Measurements from ENCODE around the gene PTPRCAP.

Gene PTPRCAP

DNA sequence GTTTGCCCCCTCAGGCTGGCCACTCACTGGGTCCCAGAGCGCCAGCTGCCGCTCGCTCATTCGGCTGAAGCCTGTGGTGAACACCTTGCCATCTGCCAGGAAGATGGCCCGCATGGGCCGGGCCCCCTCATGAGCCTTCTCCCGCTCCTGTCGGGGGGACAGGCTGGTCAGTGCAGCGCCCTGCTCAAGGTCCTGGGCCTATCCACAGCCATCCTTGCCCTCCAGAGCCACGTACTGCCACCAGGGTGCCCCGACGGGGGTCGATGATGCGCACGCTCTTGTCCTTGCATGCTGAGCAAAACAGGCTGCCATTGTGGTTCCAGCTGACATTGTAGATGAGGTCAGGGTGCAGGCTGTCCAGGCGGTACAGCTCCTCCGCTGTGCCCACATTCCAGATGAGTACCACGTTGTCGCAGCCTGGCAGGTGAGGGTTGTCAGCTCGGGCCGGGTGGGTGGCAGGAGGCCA is 3.6 kb upstream of the PTPRCAP start:
- DNase-seq (ENCODE audit: low read depth in 3 of 3) = no peak

DNA sequence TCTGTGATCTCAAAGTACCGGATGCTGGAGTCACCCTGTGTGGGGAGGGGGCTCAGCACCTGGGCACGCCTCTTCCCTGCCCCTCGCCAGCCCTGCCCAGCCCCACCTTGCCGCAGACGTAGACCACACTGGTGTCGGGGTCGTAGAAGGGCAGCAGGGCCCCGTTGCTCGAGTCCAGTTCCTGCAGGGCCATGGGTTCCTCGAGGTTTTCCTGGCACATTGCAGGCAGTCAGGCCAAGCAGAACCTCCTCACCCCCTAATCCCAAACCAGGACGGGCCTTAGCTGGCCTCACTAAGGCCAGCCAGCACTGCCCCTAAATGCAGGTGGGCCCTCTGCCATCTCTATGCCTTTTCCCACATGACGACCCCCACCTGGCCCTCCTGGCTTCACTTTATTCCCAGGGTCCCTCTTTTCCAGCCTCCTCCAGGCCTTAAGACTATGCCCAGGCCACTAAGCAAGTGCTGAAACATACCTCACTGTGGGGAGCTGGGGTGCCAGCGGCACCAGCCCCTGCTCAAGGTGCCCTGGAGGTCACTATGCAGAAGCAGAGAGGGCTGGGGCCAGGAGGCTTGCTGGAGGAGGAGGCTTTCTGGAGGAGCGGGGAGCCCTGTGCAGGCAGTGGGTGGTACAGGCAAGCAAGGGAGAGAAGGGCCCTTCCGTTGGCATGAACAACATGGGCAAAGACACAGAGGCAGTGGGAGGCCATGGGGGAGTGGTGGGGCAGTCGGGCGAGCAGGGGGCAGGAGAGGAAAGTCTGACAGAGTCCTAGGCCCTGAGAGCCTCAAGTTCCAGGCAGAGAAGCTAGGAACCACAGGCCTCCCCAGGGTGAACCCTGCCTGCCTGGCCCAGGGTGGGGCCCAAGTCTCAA is 3.0 kb upstream of the PTPRCAP start:
- no peak for DNase-seq (ENCODE audit: low read depth in 3 of 3)

GRCh38 chr11:67439321-67440228 is 2.1 kb upstream of the PTPRCAP start:
- no peak for DNase-seq (ENCODE audit: low read depth in 3 of 3)

DNA sequence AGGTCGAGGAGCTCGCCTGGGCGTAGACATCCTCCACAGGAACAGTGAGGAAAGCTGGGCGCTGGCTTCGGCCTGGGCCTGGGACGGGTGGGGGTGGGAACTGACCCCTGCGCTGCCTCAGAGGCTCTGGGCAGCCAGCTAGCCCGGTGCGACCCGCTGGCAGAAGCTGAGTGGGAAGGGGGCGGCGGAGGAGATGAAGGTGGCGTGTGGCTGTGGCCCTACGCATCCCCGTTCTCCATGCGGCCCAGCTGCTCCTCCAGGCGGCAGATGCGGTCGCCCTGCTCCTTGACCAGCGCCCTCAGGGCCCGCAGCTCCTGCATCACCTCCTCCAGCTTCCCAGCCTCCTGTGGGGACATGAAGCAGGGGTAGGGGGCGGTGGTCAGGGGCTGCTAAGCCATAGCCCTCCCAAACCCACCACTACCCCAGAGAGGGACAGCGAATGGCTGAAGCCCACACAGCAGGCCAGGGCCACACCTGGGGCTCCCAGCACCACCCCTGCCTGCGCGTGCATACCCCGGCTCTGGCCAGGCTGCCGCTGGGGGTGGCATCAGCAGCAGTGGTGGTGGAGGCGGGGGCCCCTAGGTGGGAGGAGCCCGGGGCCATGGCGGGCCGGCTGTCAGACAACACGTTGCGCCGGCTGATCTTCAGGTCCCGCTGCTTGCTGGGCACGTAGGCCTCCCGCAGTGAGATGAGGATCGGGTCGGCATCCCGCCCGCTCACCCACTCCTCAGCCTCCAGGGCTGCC is 848 bp upstream of the PTPRCAP start:
- peak; percentile 54 to 65 (median 56) for DNase-seq (ENCODE audit: low read depth in 3 of 3)

DNA sequence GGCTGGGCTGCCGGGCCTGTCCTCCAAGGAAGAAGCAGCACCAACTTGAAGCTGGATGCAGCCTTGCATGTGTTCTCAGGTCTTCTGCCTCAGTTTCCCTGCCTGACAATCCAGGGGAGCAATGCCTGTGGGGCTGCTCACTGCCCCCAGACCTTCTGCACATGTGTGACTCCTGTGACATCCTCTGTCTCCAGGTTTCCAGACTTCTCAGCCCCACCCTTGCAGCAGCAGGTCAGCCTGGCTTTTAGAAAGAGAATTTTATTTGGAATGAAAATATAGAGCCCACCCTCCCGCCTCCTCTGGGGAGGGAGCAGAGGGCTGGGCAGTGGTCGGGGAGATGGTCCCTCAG is 301 bp upstream of the PTPRCAP start:
- DNase-seq (ENCODE audit: low read depth in 3 of 3) = no peak

GRCh38 chr11:67436459-67437081 is 912 bp downstream of the PTPRCAP start:
- DNase-seq (ENCODE audit: low read depth in 3 of 3) = peak in 2 of 3 experiments; percentile 46 to 57

- no peak for DNase-seq (ENCODE audit: low read depth in 3 of 3)
Measured at GRCh38 chr11:67435727-67436458, 1.6 kb downstream of the PTPRCAP start.

DNA sequence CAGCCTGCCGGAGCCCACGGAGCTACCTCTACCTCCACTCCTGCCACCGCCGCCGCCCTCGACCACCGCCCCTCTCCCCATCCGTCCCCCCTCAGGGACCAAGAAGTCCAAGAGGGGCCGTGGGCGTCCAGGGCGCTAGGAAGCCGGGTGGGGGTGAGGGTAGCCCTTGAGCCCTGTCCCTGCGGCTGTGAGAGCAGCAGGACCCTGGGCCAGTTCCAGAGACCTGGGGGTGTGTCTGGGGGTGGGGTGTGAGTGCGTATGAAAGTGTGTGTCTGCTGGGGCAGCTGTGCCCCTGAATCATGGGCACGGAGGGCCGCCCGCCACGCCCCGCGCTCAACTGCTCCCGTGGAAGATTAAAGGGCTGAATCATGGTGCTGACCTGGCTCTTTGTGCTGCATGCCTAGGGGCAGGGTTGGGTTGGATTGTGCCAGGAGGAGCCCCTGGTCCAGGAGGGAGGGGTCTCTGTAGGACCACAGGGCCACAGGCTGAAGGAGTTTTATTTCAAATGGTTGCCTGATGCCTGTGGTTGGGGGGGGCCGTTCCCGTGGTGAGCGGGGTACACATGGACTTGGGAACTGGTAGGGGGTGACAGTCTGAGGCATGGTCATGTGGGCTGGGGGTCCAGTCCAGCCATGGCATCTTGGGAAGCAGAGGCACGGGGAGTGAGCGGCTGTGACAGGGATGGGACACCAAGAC is 2.3 kb downstream of the PTPRCAP start:
- DNase-seq (ENCODE audit: low read depth in 3 of 3) = no peak

- DNase-seq (ENCODE audit: low read depth in 3 of 3) = no peak
Measured at GRCh38 chr11:67434395-67434881, 3.0 kb downstream of the PTPRCAP start.

DNA sequence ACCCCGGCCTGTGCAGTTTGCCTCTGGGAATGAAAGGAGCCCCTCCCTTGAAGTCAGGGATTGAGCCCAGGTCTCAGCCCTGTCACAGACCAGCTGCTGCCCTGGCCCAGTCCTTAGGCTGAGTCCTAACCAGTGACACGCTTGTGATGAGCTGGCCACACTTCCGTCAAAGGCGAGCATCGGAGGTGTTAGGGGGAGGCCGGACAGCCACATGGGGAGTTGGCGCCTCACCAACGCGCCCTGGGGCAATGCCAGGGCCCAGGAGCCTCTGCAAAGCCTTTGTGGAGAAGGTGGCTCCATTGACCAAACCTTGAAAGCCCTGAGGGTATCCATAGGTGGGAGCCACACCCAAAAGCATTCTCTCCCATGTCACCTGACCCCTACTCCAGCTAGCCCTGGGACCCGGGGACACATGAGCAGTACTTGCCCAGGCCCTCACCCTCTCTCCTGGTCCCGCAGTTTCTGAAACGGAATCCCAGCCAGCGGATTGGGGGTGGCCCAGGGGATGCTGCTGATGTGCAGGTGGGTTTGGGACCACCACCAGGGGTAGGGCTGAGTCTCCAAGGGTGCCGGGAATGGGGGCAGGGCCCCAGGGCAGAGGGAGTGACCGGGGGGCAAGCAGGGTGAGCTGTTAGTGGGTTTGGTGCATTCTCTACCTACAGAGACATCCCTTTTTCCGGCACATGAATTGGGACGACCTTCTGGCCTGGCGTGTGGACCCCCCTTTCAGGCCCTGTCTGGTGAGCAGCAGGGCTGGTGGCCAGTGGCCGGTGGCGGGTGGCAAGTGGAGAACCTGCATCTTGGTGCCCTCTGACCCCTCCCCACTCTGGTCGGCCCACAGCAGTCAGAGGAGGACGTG is 3.7 kb downstream of the PTPRCAP start:
- no peak for DNase-seq (ENCODE audit: low read depth in 3 of 3)

GRCh38 chr11:67432655-67433349 is 4.7 kb downstream of the PTPRCAP start:
- no peak for DNase-seq (ENCODE audit: low read depth in 3 of 3)

DNA sequence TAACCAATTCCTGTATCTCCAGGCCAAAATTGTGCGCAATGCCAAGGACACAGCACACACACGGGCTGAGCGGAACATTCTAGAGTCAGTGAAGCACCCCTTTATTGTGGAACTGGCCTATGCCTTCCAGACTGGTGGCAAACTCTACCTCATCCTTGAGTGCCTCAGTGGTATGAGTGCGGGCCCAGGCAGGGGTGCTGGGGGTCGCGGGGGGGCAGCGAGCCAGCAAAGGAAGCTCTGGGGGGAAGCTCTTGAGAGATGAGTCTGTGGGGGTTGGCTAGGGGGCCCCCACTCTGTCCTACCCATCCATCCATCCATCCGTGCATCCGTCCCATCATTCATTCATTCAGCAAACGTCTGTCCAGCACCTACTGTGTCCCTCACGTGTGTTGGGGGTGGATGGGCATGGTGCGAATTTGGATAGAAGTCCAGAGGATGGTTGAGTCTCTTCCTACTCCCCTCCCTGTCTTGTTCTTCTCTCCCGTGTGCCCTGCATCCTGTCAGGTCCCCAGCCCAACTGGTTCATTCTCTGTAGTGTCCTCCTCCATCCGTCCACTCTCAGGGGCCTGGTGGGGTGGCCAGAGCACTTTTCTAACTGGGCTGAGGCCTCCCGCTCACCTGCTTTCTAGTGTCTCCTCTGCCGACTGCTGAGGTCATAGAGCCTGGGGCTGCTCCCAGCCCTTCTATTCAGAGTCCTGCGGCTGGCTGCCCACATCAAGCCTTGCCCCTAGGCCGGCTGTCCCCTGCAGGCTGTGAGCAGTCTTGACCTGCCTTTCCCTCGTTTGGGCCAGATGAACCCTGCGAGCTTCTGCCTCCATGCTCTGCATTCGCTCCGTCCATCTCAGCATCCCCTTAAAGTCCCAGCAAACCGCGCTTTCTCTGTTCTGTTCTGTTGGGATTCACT is 5.9 kb downstream of the PTPRCAP start:
- no peak for DNase-seq (ENCODE audit: low read depth in 3 of 3)

- no peak for DNase-seq (ENCODE audit: low read depth in 3 of 3)
Measured at GRCh38 chr11:67429722-67430121, 7.8 kb downstream of the PTPRCAP start.

- DNase-seq (ENCODE audit: low read depth in 3 of 3) = no peak
Measured at GRCh38 chr11:67429038-67429668, 8.3 kb downstream of the PTPRCAP start.

DNA sequence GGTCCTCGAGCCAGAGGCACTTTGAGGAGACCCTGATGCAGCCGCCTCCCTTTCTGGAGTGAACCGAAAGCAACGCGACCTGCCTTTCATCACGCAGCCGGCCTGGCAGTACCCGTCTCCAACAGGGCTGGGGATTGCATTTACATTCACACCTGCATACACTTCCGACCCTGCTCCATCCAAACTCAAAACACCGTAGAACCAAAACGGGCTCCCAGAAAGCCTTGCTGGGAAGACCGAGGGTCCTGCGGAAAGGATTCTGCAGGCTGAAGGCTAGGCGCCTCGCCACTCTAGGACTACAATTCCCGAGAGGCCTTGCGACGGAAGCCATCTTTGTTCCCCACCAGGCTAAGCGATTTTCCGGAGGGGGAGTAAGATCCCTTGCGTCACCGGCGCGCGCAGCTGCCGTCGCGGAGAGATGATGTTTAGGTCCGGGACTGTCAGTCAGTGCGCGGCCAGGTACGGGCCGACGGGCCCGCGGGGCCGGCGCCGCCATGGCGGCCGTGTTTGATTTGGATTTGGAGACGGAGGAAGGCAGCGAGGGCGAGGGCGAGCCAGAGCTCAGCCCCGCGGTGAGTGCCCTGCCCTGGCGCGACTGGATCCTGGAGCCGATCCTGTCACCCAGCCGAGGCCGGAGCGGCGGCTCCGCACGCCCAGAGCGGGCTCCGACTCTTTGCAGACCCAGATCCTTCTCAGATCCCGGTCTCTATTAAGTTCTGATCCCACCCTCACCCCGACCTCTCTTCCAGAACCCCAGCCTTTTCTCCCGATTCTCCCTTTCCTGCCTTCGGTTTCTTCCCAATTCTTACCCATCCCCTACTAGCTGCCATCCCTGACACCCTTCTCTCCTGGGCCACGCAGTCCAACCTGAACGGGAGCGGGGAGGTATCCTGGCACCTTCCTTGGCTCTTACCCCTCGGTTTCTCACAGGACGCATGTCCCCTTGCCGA is 9.2 kb downstream of the PTPRCAP start, which contains the start of gene RPS6KB2:
Gene RPS6KB2, plus strand, starts transcription at position 443 of the 950 bp plus-strand sequence. Its CDS starts 52 bp downstream, at position 495.
- DNase-seq (ENCODE audit: low read depth in 3 of 3) = peak; percentile 97 to 99 (median 98)

Measured in stimulated activated CD4-positive, alpha-beta T cell treated with anti-CD3 and anti-CD28 coated beads, TNF-alpha, amount 100 ng/mL, for 4 hours (primary cell).